GM21737 (cell line): ENCODE data around the gene EGLN1.
"Not testable (repeated sequence)": the region's sequence is repeated elsewhere in the genome, so short reads cannot be mapped to it uniquely, and the experiment has no call there.

Experiments
- ATAC-seq: cut with Tn5 transposase; IDR thresholded peaks from one replicate; pipeline ENCODE4 v1.9.1; 2021; ENCODE audit warnings: mild to moderate bottlenecking, moderate library complexity; ENCODE audit not compliant: unreplicated experiment

Gene EGLN1

DNA sequence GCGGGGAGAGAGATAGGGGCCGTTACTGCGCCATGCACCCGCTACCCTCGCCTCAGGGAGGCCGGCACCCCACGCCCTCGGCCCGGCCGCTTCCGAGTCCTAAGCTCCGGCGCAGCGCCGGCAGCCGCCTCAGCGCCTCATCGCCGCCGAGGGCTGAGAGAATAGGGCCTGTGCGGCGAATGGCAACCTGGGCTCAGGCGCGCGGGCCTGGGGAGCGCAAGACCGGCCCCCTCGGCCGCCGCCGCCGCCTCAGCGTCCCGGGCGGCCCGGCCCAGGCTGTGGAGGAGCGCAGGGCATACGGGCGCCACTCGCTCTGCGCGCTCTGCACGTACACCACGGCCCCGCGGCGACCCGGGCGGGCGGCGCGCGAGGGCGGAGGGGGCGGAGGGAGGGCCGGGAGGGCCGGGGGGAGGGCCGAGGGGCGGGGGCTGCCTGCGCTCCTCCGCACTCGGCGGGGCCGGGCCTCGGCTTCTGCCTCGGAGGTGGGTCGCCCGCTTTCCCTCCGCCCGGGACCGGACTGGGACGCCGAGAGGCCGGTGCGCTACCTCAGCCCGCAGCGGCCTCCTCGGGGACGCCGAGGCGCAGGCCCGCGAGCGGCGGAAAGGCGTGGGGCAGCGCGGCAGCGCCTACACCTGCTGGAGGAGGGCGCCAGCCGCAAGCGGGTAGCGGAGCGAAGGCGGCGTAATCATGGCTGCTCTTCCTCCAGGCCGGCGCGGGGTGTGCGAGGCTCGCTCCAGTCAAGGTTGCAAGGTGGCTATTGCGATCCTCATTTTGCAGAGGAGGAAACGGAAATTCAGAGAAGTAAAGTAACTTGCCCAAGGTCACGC, at the start of gene EGLN1:
EGLN1 (minus strand) TSS at position 317 of the 827 bp plus-strand sequence. CDS start 399 bp downstream, outside the sequence.
- ATAC-seq = peak; percentile 79

DNA sequence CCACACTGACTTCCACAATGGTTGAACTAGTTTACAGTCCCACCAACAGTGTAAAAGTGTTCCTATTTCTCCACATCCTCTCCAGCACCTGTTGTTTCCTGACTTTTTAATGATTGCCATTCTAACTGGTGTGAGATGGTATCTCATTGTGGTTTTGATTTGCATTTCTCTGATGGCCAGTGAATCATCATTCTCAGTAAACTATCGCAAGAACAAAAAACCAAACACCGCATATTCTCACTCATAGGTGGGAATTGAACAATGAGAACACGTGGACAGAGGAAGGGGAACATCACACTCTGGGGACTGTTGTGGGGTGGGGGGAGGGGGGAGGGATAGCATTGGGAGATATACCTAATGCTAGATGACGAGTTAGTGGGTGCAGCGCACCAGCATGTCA, 49.4 kb upstream of the EGLN1 start:
- ATAC-seq = not testable (repeated sequence)

DNA sequence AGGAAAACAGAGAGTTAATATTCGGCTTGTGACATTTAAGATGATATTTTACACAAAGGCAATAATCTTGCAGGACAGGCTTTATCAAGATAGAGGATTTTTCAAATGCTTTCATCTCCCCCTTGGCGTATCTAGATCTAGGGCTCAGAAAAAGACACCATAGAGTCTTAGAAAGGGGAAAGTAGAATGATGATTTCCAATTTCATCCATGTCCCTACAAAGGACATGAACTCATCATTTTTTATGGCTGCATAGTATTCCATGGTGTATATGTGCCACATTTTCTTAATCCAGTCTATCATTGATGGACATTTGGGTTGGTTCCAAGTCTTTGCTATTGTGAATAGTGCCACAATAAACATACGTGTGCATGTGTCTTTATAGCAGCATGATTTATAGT, 48.9 kb upstream of the EGLN1 start:
- ATAC-seq = not testable (repeated sequence)

DNA sequence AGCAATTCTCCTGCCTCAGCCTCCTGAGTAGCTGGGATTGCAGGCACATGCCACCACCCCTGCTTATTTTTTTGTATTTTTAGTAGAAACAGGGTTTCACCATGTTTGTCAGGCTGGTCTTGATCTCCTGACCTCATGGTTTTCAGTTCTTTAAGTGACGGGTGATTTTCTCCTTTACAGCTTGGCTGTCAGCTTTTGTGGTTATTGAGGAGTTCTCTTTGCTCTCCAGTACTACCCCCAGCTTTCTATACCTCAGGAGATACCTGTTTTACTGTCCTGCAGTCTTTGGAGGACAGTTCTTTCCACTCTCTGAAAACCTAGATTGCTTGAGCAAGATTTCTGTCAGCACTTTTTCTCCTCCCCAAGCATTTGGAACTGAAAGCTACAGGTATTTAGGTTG, 45.9 kb upstream of the EGLN1 start:
- ATAC-seq = no peak

DNA sequence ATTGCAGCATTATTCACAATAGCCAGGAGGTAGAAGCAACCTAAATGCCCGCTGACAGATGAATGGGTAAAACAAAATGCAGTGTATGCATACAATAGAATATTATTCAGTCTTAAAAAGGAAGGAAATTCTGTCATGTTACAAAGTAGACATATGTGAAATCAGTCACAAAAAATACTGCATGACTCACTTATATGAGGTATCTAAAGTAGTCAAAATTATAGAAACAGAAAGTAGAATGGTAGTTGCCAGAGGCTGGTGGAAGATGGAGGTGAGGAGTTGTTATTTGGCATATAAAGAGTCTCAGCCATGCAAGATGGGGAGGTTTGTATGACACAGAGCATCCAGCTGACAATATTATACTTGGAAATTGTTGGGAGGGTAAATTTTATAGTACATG, 43.0 kb upstream of the EGLN1 start:
- ATAC-seq = no peak

DNA sequence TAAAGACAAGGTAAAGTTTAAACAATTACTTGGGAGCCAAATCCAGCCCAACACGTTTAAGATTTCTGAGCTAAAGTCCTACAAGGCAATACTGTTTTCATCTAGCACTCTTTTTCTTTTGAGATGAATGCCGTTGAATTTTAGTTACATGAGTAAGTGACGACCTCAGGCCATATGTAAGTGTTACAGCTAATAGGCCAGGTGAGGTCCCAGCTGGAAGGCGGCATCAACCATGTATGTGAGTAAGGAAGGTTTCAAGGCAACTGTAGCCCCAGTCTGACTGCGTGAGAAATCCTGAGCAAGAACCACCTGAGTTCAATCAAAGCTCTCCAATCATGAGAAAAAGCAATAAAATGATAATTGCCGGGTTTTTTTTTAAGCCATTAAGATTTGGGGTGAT, 41.5 kb upstream of the EGLN1 start:
- ATAC-seq = no peak

DNA sequence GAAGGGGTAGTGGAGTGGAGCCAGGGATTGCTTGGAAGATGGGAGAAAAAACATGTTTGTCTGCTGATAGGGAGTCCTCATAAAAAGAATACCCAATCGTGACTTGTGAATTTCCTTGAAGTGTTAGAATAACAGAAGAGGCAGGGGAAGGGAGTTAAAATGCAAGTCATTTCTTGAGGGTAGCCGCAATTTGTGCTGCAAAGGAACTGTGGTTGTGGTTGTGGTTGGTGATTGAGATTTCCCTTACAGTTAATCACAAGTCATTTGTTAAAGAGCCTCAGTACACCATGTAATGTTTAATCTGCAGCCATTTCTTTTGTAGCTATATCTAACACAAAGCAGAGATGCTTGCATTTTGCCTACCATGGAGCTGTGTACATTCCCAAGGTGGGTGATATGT, 38.5 kb upstream of the EGLN1 start:
- peak; percentile 74 for ATAC-seq

DNA sequence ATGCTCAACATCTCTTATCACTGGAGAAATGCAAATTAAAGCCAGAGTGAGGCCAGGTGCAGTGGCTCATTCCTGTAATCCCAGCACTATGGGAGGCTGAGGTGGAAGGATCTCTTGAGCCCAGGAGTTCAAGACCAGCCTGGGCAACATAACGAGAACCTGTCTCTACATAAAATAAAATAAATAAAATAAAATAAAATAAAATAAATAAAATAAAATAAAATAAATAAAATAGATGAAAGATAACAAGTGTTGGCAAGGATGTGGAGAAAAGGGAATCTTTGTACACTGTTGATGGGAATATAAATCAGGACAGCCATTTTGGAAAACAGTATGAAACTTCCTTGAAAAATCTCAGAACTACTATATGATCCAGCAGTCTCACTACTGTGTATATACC, 37.4 kb upstream of the EGLN1 start:
- ATAC-seq = not testable (repeated sequence)

DNA sequence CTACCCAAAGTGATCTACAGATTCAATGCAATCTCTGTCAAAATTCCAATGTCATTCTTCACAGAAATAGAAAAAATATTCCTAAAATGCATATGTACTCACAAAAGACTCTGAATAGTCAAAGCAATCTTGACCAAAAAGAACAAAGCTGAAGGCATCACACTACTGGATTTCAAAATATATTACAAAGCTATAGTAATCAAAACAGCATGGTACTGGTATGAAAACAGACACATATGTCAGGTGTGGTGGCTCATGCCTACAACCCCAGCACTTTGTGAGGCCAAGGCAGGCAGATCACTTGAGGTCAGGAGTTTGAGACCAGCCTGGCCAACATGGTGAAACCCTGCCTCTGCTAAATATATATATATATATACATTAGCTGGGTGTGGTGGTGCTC, 35.9 kb upstream of the EGLN1 start:
- ATAC-seq = not testable (repeated sequence)

DNA sequence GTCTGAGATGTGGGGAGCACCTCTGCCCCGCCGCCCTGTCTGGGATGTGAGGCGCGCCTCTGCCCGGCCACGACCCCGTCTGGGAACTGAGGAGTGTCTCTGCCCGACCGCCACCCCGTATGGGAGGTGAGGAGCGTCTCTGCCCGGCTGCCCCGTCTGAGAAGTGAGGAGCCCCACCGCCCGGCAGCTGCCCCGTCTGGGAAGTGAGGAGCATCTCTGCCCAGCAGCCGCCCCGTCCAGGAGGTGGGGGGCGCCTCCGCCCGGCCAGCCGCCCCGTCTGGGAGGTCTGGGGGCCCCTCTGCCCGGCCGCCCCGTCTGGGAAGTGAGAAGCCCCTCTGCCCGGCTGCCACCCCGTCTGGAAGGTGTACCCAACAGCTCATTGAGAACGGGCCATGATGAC, 32.0 kb upstream of the EGLN1 start:
- not testable (repeated sequence) for ATAC-seq

DNA sequence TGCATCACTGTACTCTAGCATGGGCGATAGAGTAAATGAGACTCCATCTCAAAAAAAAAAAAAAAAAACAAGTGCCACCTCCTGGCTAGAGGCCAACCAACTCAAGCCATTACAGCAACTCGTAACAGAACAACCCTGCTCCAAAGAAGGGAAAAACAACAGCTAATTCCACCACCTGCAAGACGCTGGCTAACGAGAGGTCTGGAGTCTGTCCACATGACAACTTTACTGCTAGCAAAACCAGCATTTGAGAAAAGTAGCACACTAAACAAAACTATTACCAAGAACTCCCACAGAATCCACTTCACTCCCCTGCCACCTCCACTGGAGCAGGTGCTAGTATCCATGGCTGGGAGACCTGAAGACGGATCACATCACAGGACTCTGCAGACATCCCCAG, 24.1 kb upstream of the EGLN1 start:
- ATAC-seq = no peak

DNA sequence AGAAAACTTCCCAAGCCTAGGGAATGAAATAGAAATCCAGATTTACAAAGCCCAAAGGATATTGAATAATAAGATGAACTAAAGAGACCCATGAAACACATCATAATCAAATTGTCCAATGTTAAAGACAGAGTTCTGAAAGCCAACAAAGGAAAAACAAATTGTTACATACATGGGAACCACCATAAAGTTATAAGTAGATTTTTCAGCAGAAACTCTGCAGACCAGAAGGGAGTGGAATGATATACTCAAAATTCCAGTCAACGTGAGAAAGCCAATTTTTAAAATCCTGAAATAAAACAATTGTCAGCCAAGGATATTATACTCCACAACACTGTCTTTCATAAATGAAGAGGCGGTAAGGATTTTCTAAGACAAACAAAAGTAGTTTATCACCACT, 22.0 kb upstream of the EGLN1 start:
- ATAC-seq = no peak

DNA sequence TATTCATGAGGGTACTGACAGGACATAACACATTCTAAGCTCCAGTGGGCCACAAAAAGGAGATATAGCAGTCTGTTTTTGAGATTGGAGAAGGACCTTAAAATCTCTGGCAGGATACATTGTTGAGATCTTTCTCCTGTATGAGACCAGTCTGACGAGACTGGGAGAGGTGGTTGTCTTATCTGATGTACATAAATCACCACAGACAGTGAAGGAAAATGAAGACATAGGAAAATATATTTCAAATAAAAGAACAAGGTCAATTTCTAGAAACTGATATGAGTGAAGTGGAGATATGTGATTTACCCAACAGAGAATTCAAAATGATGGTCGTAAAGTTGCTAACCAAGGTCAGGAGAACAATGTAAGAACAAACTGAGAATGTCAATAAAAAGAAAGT, 21.3 kb upstream of the EGLN1 start:
- no peak for ATAC-seq

DNA sequence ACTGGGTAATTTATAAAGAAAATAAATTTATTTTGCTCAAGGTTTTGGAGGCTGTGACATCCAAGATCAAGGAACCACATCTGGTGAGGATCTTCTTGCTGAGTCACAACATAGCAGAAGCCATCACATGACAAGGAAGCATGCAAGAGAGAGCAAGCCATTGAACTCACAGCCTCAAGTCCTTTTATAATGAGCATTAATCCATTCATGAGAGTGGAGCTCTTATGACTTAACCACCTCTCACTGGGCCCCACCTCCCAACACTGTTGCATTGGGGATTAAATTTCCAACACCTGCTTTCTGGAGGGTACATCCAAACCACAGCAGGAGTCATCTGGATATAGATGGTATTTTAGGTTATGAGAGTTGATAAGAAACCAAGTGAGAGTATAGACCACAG, 20.6 kb upstream of the EGLN1 start:
- no peak for ATAC-seq

DNA sequence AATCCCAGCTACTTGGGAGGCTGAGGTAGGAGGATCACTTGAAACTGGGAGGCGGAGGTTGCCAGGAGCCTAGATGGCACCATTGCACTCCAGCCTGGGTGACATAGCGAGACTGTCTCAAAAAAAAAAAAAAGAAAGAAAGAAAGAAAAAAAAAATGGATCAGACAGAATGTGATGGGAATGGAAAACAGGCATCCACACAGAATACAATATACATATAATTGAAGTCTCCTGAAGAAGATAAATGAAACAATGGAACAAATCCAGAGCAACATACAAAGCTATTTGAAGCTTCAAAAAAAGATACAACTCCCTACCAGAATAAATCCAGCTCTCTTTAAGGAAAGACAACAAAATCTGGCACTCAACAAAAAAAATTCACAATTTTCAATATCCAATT, 10.9 kb upstream of the EGLN1 start:
- ATAC-seq = no peak

DNA sequence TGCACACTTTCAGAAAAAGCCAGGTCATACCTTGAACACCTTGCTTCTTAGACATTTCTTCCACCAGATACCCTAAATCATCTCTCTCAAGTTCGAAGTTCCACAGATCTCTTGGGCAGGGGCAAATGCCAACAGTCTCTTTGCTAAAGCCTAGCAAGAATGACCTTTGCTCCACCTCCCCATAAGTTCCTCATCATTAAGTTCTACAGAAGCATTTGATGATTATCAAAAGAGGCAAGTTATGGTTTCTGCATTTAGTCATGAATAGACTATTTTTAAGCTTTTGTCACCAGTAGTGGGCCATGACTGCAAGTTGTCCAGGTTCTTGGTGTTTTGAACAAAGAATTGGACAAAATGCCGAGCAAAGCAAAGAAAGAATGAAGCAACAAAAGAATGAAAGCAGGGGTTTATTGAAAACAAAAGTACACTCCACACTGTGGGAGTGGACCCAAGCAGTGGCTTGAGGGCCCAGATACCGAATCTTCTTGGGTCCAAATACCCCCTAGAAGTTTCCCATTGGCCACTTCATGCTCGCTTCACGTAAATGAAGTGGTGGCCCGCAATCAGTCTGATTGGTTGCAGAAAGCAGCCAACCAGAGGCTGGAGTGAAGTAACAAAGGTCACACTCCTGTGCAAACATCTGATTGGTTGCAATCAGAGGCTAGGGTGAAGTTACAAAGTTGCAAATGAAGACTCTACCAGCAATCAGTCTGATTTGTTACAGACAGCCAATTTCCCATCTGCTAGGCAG, 9.8 kb upstream of the EGLN1 start:
- no peak for ATAC-seq

DNA sequence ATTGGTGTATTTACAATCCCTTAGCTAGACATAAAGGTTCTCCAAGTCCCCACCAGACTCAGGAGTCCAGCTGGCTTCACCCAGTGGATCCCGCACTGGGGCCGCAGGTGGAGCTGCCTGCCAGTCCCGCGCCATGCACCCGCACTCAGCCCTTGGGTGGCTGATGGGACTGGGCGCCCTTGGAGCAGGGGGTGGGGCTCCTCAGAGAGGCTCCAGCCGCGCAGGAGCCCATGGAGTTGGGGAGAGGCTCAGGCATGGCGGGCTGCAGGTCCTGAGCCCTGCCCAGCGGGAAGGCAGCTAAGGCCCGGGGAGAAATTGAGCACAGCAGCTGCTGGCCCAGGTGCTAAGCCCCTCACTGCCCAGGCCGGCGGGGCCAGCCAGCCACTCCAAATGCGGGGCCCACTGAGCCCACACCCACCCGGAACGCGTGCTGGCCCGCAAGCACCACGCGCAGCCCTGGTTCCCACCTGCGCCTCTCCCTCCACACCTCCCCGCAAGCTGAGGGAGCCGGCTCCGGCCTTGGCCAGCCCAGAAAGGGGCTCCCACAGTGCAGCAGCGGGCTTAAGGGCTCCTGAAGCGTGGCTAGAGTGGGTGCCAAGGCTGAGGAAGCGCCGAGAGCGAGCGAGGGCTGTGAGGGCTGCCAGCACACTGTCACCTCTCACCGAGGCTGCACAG, 8.7 kb upstream of the EGLN1 start:
- ATAC-seq = not testable (repeated sequence)

DNA sequence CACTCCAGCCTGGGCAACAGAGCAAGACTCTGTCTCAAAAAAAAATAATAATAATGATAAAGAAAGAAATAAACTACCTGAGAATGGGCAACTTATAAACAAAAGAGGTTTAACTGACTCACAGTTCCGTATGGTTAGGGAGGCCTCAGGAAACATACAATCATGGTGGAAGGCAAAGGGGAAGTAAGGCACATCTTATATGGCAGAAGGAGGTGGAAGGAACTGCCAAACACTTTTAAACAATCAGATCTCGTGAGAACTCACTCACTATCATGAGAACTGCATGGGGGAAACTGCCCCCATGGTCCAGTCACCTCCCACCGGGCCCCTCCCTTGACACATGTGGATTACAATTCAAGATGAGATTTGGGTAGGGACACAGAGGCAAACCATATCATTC, 6.3 kb upstream of the EGLN1 start:
- ATAC-seq = no peak

DNA sequence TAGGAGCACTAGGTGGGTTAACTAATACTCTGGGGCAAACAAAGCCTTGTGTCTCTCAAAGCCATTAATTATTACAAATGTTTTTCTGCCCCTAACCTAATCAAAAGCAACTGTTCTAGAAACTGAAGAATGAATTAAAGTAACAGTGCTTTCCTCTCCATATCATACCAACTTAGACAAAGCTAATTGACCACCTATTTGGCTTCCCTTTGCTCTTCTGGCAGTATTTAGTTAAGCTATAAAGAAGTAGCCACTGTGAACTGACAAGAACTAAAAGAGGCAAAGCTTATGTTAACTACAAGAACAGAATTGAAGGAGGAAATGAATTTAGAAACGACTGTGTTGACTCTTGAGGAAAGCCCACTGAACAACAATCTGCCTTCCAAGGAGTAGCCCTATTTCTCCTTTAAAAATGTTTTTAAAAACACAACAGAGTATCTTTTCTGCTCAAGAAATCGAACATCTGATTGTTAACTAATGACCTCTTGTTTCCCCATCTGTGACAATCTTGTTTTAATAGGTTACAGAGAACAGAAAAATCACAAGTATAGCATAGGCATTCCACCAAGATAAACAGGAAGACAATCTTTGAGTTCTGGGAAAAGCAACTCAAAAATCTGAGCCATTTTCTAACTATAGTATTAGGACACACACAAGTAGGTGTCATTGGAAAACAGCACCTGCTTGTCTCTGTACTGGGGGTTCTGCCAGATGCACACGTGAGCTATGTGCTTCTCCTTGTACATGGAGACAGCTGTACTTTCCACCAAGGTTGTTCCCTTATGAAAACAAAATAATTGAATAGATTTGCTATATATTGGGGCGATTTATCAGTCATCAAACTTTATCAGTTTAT, 3.1 kb upstream of the EGLN1 start:
- no peak for ATAC-seq

DNA sequence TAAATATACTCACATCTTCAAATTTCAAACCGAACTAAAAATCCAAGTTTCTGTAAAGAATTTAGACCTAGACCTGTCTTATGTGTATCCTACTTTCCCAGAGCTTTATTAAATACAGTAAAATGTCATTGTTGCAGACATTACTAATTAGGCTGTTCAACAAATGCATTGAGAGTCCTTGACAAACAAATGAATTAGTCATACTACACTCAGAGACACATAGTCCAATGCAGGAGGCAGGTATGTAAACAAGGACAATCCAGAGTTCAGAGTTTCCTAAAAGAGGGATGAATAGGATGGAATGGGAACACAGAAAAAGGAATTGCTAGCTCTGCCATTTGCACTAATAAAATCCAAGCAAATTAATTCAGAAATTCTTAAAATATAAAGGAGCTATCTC, 1.6 kb upstream of the EGLN1 start:
- no peak for ATAC-seq

DNA sequence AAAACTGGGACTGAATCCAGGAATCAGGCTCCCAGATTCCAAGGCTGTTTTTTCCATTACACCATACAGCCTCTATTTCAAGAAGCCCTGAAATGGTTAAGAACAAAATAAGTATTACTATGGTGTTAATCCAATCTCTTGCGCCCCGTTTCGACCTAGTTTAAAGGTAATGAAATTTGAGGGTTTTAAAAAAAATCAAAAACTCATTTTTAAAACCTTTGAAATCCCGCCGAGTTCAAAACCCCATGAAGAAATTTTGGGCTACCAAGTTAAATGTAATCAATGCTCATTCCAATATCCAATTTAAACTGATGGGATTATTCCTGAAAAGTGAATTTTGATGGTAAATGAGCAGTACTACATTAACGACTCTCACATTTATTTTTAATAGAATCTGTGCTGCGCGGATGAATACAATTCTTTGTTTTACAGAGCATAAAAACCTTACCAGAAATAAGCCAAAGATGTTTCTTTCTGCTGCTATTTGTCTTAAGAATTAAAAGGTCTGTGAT, 767 bp upstream of the EGLN1 start:
- no peak for ATAC-seq
